ENCODE data around the gene ELL. TPM values are rescaled to one million over a fixed set of nuclear protein-coding genes. Genes with fewer than 3 reads are reported as not detected.

ELL gene
- polyA plus RNA-seq, 1 experiment, result 2.7 TPM

GRCh38 chr19:18419699-18420460, 102.0 kb downstream of the ELL start:
- ChIA-PET CTCF (interaction anchor here (0.5 to 2.0 kb wide), 5 partner anchors 18 to 141 kb away, joined by 3 to 18 read pairs (median 5); no protein-coding TSS in a partner anchor), POLR2A (interaction anchor here (1.1 to 1.8 kb wide), 4 partner anchors 9 to 139 kb away, joined by 3 to 14 read pairs (median 6); partner anchors contain the start of genes GDF15 and JUND)
- Histone ChIP-seq H3K4me3 (ENCODE audit: low read depth, low read length) (peak overlapping the region; percentile 71), H3K9me3 (ENCODE audit: control insufficient read depth, insufficient read depth, low read length) (no peaks in the 10 kb centered on the region; the same call in 1 of the 2 replicates), H3K27me3 (ENCODE audit: control insufficient read depth, insufficient read depth, low read length) (no peaks in the 10 kb centered on the region), H3K27ac (ENCODE audit: low read depth, low read length) (no peak overlapping the region)
- TF ChIP-seq CTCF (IDR thresholded peaks at IDR 0.05; ENCODE audit: low read depth, low read length), result no peak
- no peak for DNase-seq (ENCODE audit: low read depth, low spot score)

- POLR2A ChIA-PET, result interaction anchor here (0.6 to 1.8 kb wide), 5 partner anchors 9 to 139 kb away, joined by 3 to 14 read pairs (median 6); partner anchors contain the start of genes GDF15 and JUND
- peak within 1 kb of the TSS; percentile 47 for H3K27ac ChIP-seq (ENCODE audit: low read depth, low read length)
- no peak for DNase-seq (ENCODE audit: low read depth, low spot score)
Measured at GRCh38 chr19:18419195-18419698, 102.6 kb downstream of the ELL start, which contains the start of gene SSBP4. TSS of gene SSBP4 (plus strand) at chr19:18419398. CDS start at chr19:18419649, 251 bp downstream.

GRCh38 chr19:18418483-18419194, 103.2 kb downstream of the ELL start:
- ChIA-PET CTCF (interaction anchor here (1.4 to 2.0 kb wide), 2 partner anchors 69 to 90 kb away, joined by 3 to 5 read pairs; no protein-coding TSS in a partner anchor), POLR2A (interaction anchor here (0.6 to 1.8 kb wide), 5 partner anchors 10 to 549 kb away, joined by 5 to 14 read pairs (median 6); partner anchors contain the start of genes GDF15 and JUND)
- H3K27me3 ChIP-seq (ENCODE audit: control insufficient read depth, insufficient read depth, low read length), result no peaks in the 10 kb centered on the region
- H3K9me3 ChIP-seq (ENCODE audit: control insufficient read depth, insufficient read depth, low read length), result no peaks in the 10 kb centered on the region; the same call in 1 of the 2 replicates
- peak overlapping the region; percentile 49 for H3K4me3 ChIP-seq (ENCODE audit: low read depth, low read length)
- peak overlapping the region; percentile 47 for H3K27ac ChIP-seq (ENCODE audit: low read depth, low read length)
- no peak for DNase-seq (ENCODE audit: low read depth, low spot score)
- TF ChIP-seq CTCF (IDR thresholded peaks at IDR 0.05; ENCODE audit: low read depth, low read length), result no peak

More at GRCh38 chr19:18419195-18419698, 102.6 kb downstream of the ELL start, which contains the start of gene SSBP4:
- no peaks in the 10 kb centered on the region for H3K27me3 ChIP-seq (ENCODE audit: control insufficient read depth, insufficient read depth, low read length)
- peak within 1 kb of the TSS; percentile 71 for H3K4me3 ChIP-seq (ENCODE audit: low read depth, low read length)
- TF ChIP-seq CTCF (IDR thresholded peaks at IDR 0.05; ENCODE audit: low read depth, low read length), result 0 out of 2 replicates have a peak, but pooled peaks have one; percentile 18
- H3K9me3 ChIP-seq (ENCODE audit: control insufficient read depth, insufficient read depth, low read length), result no peaks in the 10 kb centered on the region; the same call in 1 of the 2 replicates
- CTCF ChIA-PET, result interaction anchor here (0.8 to 2.0 kb wide), 3 partner anchors 17 to 140 kb away, joined by 3 to 5 read pairs (median 5); no protein-coding TSS in a partner anchor

- peak overlapping the region; percentile 27 for H3K4me3 ChIP-seq (ENCODE audit: low read depth, low read length)
- CTCF ChIA-PET, result interaction anchor here (1.4 to 2.6 kb wide), 3 partner anchors 68 to 139 kb away, joined by 3 to 12 read pairs (median 5); no protein-coding TSS in a partner anchor
- no peak for TF ChIP-seq CTCF (IDR thresholded peaks at IDR 0.05; ENCODE audit: low read depth, low read length)
- H3K27ac ChIP-seq (ENCODE audit: low read depth, low read length), result peak overlapping the region; percentile 47
- DNase-seq (ENCODE audit: low read depth, low spot score), result no peak
- H3K9me3 ChIP-seq (ENCODE audit: control insufficient read depth, insufficient read depth, low read length), result no peaks in the 10 kb centered on the region; the same call in 1 of the 2 replicates
- POLR2A ChIA-PET, result interaction anchor here (0.6 to 2.3 kb wide), 4 partner anchors 15 to 548 kb away, joined by 3 to 18 read pairs (median 5); partner anchors contain the start of genes GDF15 and JUND
- no peaks in the 10 kb centered on the region for H3K27me3 ChIP-seq (ENCODE audit: control insufficient read depth, insufficient read depth, low read length)
Measured at GRCh38 chr19:18418029-18418482, 103.8 kb downstream of the ELL start.
